Astrocyte (in vitro differentiated cells and primary cell): ENCODE results near the gene BTLA. TPM values are rescaled to one million over a fixed set of nuclear protein-coding genes. Genes with fewer than 3 reads are reported as not detected.

Source experiments
- DNase-seq: peaks from one replicate; pipeline ENCODE4 v3.0.0-alpha.2; 2010; ENCODE audit warnings: low read depth
- FAIRE-seq: peaks from 2 replicates; lab custom pipeline; 2011; peaks lifted over from hg19 to GRCh38; lab: Jason Lieb, UNC
- H2AFZ ChIP-seq: 2 replicates; pipeline ENCODE4 v1.6.0; 2012; ENCODE audit warnings: low read depth, low read length, inconsistent platforms
- H3K27ac ChIP-seq: 2 replicates; pipeline ENCODE4 v1.5.1; 2011; ENCODE audit warnings: low read depth, low read length, inconsistent platforms
- H3K27me3 ChIP-seq: 2 replicates; pipeline ENCODE4 v1.6.0; 2011; ENCODE audit warnings: low read length, inconsistent platforms; ENCODE audit not compliant: insufficient read depth
- H3K36me3 ChIP-seq: 2 replicates; pipeline ENCODE4 v1.5.1; 2011; ENCODE audit warnings: low read length, inconsistent platforms; ENCODE audit not compliant: insufficient read depth
- H3K4me1 ChIP-seq: 2 replicates; pipeline ENCODE4 v1.5.1; 2011; ENCODE audit warnings: low read length, inconsistent platforms; ENCODE audit not compliant: insufficient read depth
- H3K4me2 ChIP-seq: 2 replicates; pipeline ENCODE4 v1.6.0; 2012; ENCODE audit warnings: low read length, inconsistent platforms
- H3K4me3 ChIP-seq: 2 replicates; pipeline ENCODE4 v1.5.1; 2011; ENCODE audit warnings: low read depth, mild to moderate bottlenecking, low read length, inconsistent platforms; ENCODE audit not compliant: insufficient read depth
- H3K79me2 ChIP-seq: 2 replicates; pipeline ENCODE4 v1.6.0; 2012; ENCODE audit warnings: mild to moderate bottlenecking, low read length, inconsistent platforms; ENCODE audit not compliant: insufficient read depth
- H3K9ac ChIP-seq: 2 replicates; pipeline ENCODE4 v1.6.0; 2012; ENCODE audit warnings: mild to moderate bottlenecking, low read length, inconsistent platforms
- H3K9me3 ChIP-seq: 2 replicates; pipeline ENCODE4 v1.5.1; 2012; ENCODE audit warnings: low read depth, mild to moderate bottlenecking, low read length, inconsistent platforms; ENCODE audit not compliant: insufficient read depth
- H4K20me1 ChIP-seq: 2 replicates; pipeline ENCODE4 v1.6.0; 2012; ENCODE audit warnings: low read length, inconsistent platforms; ENCODE audit not compliant: insufficient read depth
- H3K27ac Mint-ChIP-seq: one replicate; pipeline ENCODE4 v1.8.0; 2021; ENCODE audit warnings: mild to moderate bottlenecking, mixed read lengths; ENCODE audit not compliant: unreplicated experiment
- H3K27me3 Mint-ChIP-seq: one replicate; pipeline ENCODE4 v1.8.0; 2021; ENCODE audit warnings: low read depth, mixed read lengths; ENCODE audit not compliant: unreplicated experiment
- H3K36me3 Mint-ChIP-seq: one replicate; pipeline ENCODE4 v1.8.0; 2021; ENCODE audit warnings: low read depth, mixed read lengths; ENCODE audit not compliant: unreplicated experiment
- H3K4me1 Mint-ChIP-seq: one replicate; pipeline ENCODE4 v1.8.0; 2021; ENCODE audit warnings: low read depth, mixed read lengths; ENCODE audit not compliant: unreplicated experiment
- H3K4me3 Mint-ChIP-seq: one replicate; pipeline ENCODE4 v1.8.0; 2021; ENCODE audit warnings: mild to moderate bottlenecking, moderate library complexity, mixed read lengths; ENCODE audit not compliant: unreplicated experiment
- H3K9me3 Mint-ChIP-seq: one replicate; pipeline ENCODE4 v1.8.0; 2021; ENCODE audit warnings: mild to moderate bottlenecking, mixed read lengths; ENCODE audit not compliant: unreplicated experiment
- CTCF ChIP-seq: IDR thresholded peaks from 2 replicates; pipeline ENCODE4 v1.5.1; 2011; ENCODE audit warnings: low read depth, mild to moderate bottlenecking, inconsistent platforms, low read length, moderate library complexity; ENCODE audit not compliant: insufficient read depth
- EZH2 ChIP-seq: IDR thresholded peaks from 2 replicates; pipeline ENCODE4 v1.6.1; 2012; ENCODE audit warnings: mild to moderate bottlenecking, low read length, inconsistent platforms; ENCODE audit not compliant: insufficient read depth
- total RNA-seq: library from RNA; stranded (reverse); gene quantifications from 2 replicates; pipeline ENCODE4 v1.2.1, GENCODE V29; 2021

The BTLA gene
- total RNA-seq, 1 donor from 2014 or later: not detected

DNA sequence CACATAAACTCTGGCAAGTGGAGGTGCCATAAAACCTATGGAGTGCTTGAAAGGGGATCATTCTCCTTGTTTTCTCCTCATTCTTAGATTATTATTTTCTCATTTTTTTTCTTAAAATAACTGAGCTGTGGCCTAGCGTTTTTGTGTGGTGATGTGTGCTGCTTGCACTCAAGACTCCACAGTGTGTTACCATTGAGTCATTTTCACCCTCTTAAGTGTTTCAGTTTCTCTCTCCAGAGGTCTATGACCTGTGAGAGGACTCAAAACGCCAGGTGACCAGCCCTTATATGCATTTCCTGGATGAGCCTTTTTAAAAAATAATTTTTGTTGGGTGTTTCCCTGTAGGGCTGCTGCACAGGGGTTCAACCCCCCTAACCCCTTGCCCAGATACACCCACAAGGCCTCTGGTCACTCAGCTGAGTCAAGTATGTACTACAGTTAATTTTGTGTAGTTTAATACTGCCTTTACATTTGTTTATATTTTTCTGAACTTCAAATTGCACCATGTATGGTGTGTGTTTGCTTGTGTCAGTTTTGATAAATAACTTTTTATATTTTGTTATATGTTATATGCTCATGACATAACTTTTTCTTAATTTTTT, 15.4 kb upstream of the BTLA start:
- TF ChIP-seq CTCF (no peak), EZH2 (no peak)
- no peak for FAIRE-seq
- Mint-ChIP-seq H3K36me3 (no peaks in the 10 kb centered on the region), H3K4me1 (no peaks in the 10 kb centered on the region), H3K9me3 (no peaks in the 10 kb centered on the region), H3K27ac (no peak overlapping the region), H3K27me3 (no peaks in the 10 kb centered on the region), H3K4me3 (no peak overlapping the region)
- Histone ChIP-seq H4K20me1 (no peaks in the 10 kb centered on the region), H3K4me1 (no peaks in the 10 kb centered on the region), H3K4me3 (no peak overlapping the region), H3K36me3 (no peaks in the 10 kb centered on the region), H3K4me2 (no peak overlapping the region), H2AFZ (no peak overlapping the region), H3K9ac (no peak overlapping the region), H3K9me3 (no peaks in the 10 kb centered on the region), H3K27me3 (no peaks in the 10 kb centered on the region), H3K27ac (no peak overlapping the region), H3K79me2 (no peaks in the 10 kb centered on the region)
- DNase-seq: no peak

DNA sequence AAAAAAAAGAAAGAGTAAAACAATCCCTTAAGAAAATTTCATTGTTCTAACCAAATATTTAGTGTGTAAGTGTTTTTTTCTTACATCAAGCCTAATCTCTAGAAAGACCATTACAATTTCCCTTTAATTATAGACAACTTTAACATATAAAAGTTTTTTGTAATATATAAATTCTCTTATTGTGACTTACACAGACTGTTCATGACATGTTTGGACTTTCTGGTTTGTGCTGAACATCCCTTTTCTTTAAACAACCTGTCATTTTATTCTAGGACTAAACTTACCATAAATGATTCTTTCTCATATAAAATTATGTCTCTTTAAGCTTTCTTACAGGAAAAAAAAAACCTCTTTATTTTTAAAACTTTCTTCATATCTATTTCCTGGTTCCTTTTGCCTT, 13.0 kb upstream of the BTLA start:
- Histone ChIP-seq H2AFZ (no peak overlapping the region), H4K20me1 (no peaks in the 10 kb centered on the region), H3K27me3 (no peaks in the 10 kb centered on the region), H3K36me3 (no peaks in the 10 kb centered on the region), H3K4me2 (no peak overlapping the region), H3K27ac (no peak overlapping the region), H3K9me3 (no peaks in the 10 kb centered on the region), H3K9ac (no peak overlapping the region), H3K4me1 (no peaks in the 10 kb centered on the region), H3K79me2 (no peaks in the 10 kb centered on the region), H3K4me3 (no peak overlapping the region)
- Mint-ChIP-seq H3K4me3 (no peak overlapping the region), H3K36me3 (no peaks in the 10 kb centered on the region), H3K9me3 (peaks cover 4% of the 10 kb centered on the region), H3K27me3 (no peaks in the 10 kb centered on the region), H3K4me1 (no peaks in the 10 kb centered on the region), H3K27ac (no peak overlapping the region)
- FAIRE-seq: no peak
- no peak for DNase-seq
- TF ChIP-seq CTCF (no peak), EZH2 (no peak)

DNA sequence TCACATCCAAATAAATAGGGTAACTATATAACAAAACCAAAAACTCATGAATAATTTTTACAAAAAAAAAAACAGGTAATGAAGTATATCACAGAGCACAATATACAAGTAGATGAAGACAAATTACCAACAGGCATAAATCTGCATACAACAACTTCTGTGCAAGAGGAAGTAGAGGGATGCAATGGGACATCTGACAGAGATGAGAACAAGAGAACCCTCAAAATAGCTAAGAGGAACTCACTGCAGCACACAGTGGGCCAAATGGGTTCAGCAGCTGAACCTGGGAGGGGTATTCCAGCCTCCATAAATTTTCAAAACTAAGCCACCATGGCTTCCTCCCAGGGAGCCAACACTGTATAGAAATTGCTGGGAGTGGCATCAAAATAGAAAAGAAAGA, 9.6 kb upstream of the BTLA start:
- no peaks in the 10 kb centered on the region for H3K36me3 Mint-ChIP-seq

More for the DNA sequence above, 9.6 kb upstream of the BTLA start:
- Histone ChIP-seq H3K36me3 (no peaks in the 10 kb centered on the region), H3K27ac (no peak overlapping the region), H3K79me2 (no peaks in the 10 kb centered on the region), H3K4me2 (no peak overlapping the region), H3K9ac (no peak overlapping the region), H3K9me3 (no peaks in the 10 kb centered on the region), H3K4me3 (no peak overlapping the region), H3K4me1 (no peaks in the 10 kb centered on the region), H3K27me3 (no peaks in the 10 kb centered on the region), H2AFZ (no peak overlapping the region), H4K20me1 (no peaks in the 10 kb centered on the region)
- FAIRE-seq: no peak
- H3K27me3 Mint-ChIP-seq: peaks cover 2% of the 10 kb centered on the region
- no peak for DNase-seq
- H3K4me1 Mint-ChIP-seq: no peaks in the 10 kb centered on the region
- TF ChIP-seq CTCF (no peak), EZH2 (no peak)
- H3K4me3 Mint-ChIP-seq: no peak overlapping the region
- peaks cover 7% of the 10 kb centered on the region for H3K9me3 Mint-ChIP-seq
- no peak overlapping the region for H3K27ac Mint-ChIP-seq
